BE2C (cell line): ENCODE data around the gene SPAG16.

Experiments
- DNase-seq: peaks from one replicate; pipeline ENCODE4 v3.0.0-alpha.2; 2020
- H3K27me3 ChIP-seq: fragments of 250-450 bp; sonication (Bioruptor Pico); 2 replicates; pipeline ENCODE4 v1.5.1; 2020; ENCODE audit warnings: mild to moderate bottlenecking
- H3K36me3 ChIP-seq: fragments of 250-450 bp; sonication (Bioruptor Pico); 2 replicates; pipeline ENCODE4 v1.5.1; 2020; ENCODE audit warnings: mild to moderate bottlenecking
- H3K4me1 ChIP-seq: fragments of 250-450 bp; sonication (Bioruptor Pico); 2 replicates; pipeline ENCODE4 v1.5.1; 2020
- H3K4me3 ChIP-seq: 2 replicates; pipeline ENCODE4 v1.5.1; 2011; ENCODE audit warnings: low read depth, low read length
- H3K9me3 ChIP-seq: fragments of 250-450 bp; sonication (Bioruptor Pico); 2 replicates; pipeline ENCODE4 v1.5.1; 2020
- TF ChIP-seq, protein P1 (sequence below): IDR thresholded peaks from 2 replicates; pipeline ENCODE4 v1.5.1; 2012; ENCODE audit warnings: mild to moderate bottlenecking, low read depth, low read length

Gene SPAG16

DNA sequence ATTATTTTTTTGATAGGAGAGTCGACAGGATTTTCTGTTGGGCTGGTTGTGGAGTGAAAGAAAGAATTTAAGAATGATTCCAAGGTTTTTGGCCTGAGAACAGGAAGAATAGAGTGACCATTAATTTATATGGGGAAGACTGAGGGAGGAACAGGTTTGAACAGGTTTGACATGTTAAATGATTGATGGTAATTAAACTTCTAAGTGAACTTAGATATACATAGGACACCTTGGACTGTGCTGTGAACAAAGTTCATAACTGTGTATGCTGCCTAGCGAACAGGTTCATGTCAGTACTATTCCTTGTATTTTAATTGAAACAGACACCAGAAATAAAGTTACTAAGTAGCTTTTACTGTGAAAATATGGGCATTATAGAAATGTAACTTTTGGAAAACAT, 212.0 kb downstream of the SPAG16 start:
- Histone ChIP-seq H3K4me3 (no peak overlapping the region), H3K36me3 (no peaks in the 10 kb centered on the region), H3K9me3 (no peaks in the 10 kb centered on the region), H3K4me1 (no peaks in the 10 kb centered on the region; the same call in 1 of the 2 replicates), H3K27me3 (no peaks in the 10 kb centered on the region)
- TF ChIP-seq, protein P1, sequence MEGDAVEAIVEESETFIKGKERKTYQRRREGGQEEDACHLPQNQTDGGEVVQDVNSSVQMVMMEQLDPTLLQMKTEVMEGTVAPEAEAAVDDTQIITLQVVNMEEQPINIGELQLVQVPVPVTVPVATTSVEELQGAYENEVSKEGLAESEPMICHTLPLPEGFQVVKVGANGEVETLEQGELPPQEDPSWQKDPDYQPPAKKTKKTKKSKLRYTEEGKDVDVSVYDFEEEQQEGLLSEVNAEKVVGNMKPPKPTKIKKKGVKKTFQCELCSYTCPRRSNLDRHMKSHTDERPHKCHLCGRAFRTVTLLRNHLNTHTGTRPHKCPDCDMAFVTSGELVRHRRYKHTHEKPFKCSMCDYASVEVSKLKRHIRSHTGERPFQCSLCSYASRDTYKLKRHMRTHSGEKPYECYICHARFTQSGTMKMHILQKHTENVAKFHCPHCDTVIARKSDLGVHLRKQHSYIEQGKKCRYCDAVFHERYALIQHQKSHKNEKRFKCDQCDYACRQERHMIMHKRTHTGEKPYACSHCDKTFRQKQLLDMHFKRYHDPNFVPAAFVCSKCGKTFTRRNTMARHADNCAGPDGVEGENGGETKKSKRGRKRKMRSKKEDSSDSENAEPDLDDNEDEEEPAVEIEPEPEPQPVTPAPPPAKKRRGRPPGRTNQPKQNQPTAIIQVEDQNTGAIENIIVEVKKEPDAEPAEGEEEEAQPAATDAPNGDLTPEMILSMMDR: no peak
- DNase-seq: no peak

- H3K27me3 ChIP-seq: no peaks in the 10 kb centered on the region
- no peak for DNase-seq
- no peak overlapping the region for H3K4me3 ChIP-seq
- no peaks in the 10 kb centered on the region for H3K4me1 ChIP-seq
- TF ChIP-seq, protein P1: no peak
- H3K36me3 ChIP-seq: no peaks in the 10 kb centered on the region
- no peaks in the 10 kb centered on the region for H3K9me3 ChIP-seq
Measured at GRCh38 chr2:213500881-213501280, 216.6 kb downstream of the SPAG16 start.

DNA sequence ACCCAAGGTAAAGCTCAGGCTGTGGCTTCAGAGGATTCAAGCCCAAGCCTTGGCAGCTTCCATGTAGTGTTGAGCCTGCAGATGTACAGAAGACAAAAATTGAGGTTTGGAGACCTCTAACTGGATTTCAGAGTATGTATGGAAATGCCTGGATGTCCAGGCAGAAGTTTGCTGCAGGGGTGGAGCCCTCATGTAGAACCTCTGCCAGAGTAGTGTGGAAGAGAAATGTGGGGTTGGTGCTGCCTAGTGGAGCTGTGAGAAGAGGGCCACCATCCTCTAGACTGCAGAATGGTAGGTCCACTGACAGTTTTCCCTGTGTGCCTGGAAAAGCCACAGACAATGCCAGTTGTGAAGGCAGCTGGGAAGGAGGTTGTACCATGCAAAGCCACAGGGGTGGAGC, 239.9 kb downstream of the SPAG16 start:
- TF ChIP-seq, protein P1: no peak
- no peaks in the 10 kb centered on the region for H3K36me3 ChIP-seq
- H3K4me3 ChIP-seq: no peak overlapping the region
- H3K4me1 ChIP-seq: no peaks in the 10 kb centered on the region
- H3K9me3 ChIP-seq: peaks cover 3% of the 10 kb centered on the region; the same call in 1 of the 2 replicates
- no peaks in the 10 kb centered on the region for H3K27me3 ChIP-seq
- DNase-seq: no peak

DNA sequence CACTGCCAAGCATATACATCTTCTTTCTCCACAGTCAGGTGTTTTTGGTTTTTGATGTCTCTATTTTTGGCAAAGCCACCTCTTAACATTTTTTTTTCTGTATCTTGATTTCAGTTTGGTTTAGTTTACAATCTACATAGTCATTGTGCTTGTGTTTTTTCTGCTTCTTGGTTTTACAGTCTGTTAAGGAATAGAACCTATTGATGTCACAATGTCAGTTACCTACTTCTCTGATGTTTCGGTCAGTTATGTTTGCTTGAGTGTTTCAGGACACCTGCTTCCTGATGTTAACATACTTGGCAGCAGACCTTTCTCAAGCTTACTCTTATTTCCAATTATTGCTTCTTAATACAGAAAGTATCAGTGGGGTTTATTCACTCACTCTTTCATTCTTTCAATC, 253.3 kb downstream of the SPAG16 start:
- Histone ChIP-seq H3K27me3 (no peaks in the 10 kb centered on the region), H3K4me1 (no peaks in the 10 kb centered on the region), H3K4me3 (no peak overlapping the region), H3K36me3 (no peaks in the 10 kb centered on the region), H3K9me3 (no peaks in the 10 kb centered on the region)
- TF ChIP-seq, protein P1: no peak
- DNase-seq: no peak

DNA sequence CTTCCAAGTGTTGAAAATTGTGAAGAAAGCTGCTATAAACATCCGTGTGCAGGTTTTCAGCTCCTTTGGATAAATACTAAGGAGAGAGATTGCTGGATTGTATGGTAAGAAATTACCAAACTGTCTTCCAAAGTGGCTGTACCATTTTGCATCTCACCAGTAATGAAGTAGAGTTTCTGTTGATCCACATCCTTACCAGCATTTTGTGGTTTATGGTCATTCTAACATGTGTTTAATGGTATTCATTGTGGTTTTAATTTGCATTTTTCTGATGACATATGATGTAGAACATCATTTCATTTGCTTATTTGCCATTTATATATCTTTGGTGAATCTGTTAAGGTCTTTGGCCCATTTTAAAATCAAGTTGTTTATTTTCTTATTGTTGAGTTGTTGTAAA, 260.7 kb downstream of the SPAG16 start:
- no peak for DNase-seq
- no peaks in the 10 kb centered on the region for H3K27me3 ChIP-seq
- H3K4me3 ChIP-seq: no peak overlapping the region
- no peaks in the 10 kb centered on the region for H3K9me3 ChIP-seq
- TF ChIP-seq, protein P1: no peak
- no peaks in the 10 kb centered on the region for H3K36me3 ChIP-seq
- no peaks in the 10 kb centered on the region for H3K4me1 ChIP-seq

- H3K27me3 ChIP-seq: no peaks in the 10 kb centered on the region
- H3K9me3 ChIP-seq: no peaks in the 10 kb centered on the region
- no peak for DNase-seq
- TF ChIP-seq, protein P1: no peak
- no peaks in the 10 kb centered on the region for H3K36me3 ChIP-seq
- no peak overlapping the region for H3K4me3 ChIP-seq
- H3K4me1 ChIP-seq: no peaks in the 10 kb centered on the region
Measured at GRCh38 chr2:213545481-213545880, 261.2 kb downstream of the SPAG16 start.
